ENCODE measurements around the gene CD93.

DNA sequence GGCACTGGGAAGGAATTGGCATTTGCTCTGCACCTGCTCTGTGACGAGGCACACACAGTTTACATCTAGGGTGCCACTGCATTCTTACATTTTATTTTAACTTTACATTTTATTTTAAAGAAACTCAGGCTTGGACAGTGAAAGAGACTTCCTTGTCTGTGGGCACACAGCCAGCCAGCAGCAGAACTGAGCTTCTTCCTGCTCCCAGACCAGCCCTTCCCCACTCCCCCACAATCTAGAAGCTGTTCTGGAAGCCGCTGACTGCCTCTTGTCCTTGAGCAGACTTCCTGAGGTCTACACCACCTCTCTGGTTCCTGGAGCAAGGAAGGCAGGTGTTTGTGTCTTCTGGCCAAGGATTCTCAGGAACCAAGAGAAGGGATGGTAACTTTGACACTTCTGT lies 27.9 kb upstream of the CD93 start:
- TF ChIP-seq CTCF (IDR thresholded peaks at IDR 0.05) = no peak
- TF ChIP-seq POLR2A (IDR thresholded peaks at IDR 0.05) = no peak
- TF ChIP-seq EP300 (IDR thresholded peaks at IDR 0.05) = no peak
- TF ChIP-seq POLR2AphosphoS5 (IDR thresholded peaks at IDR 0.05) = no peak

Measured in upper lobe of left lung (tissue), 4 donors.